GM20000 (cell line): ENCODE results near the gene GTPBP2.
"Not testable (repeated sequence)": the region's sequence is repeated elsewhere in the genome, so short reads cannot be mapped to it uniquely, and the experiment has no call there.

Experiments used
- DNase-seq: peaks from one replicate; pipeline ENCODE4 v3.0.0; 2012; ENCODE audit warnings: low spot score
- CTCF ChIP-seq: IDR thresholded peaks from 2 replicates; pipeline ENCODE4 v1.5.1; 2012; ENCODE audit warnings: mild to moderate bottlenecking, control low read depth; ENCODE audit errors: extremely low read depth, missing control alignments

GTPBP2 gene

GRCh38 chr6:43635387-43636307, 6.6 kb upstream of the GTPBP2 start, which contains the start of gene MAD2L1BP:
Gene MAD2L1BP (plus strand): TSS chr6:43635840. CDS start chr6:43635876, 36 bp downstream.
- peak; percentile 79 for DNase-seq
- TF ChIP-seq CTCF = no peak

- DNase-seq = no peak
- TF ChIP-seq CTCF = no peak
These were observed 5.7 kb upstream of the GTPBP2 start for GRCh38 chr6:43634702-43635303.

DNA sequence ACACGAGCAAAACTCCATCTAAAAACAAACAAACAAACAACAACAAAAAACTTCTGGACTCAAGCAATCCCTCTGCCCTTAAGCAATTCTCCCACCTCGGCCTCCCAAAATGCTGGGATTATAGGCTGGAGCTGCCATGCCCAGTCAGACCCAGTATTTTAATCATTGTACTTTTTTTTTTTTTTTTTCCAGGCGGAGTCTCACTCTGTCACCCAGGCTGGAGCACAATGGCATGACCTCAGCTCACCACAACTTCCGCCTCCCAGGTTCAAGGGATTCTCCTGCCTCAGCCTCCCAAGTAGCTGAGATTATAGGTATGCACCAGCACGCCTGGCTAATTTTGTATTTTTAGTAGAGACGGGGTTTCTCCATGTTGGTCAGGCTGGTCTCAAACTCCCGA, 3.9 kb upstream of the GTPBP2 start:
- not testable (repeated sequence) for DNase-seq

DNA sequence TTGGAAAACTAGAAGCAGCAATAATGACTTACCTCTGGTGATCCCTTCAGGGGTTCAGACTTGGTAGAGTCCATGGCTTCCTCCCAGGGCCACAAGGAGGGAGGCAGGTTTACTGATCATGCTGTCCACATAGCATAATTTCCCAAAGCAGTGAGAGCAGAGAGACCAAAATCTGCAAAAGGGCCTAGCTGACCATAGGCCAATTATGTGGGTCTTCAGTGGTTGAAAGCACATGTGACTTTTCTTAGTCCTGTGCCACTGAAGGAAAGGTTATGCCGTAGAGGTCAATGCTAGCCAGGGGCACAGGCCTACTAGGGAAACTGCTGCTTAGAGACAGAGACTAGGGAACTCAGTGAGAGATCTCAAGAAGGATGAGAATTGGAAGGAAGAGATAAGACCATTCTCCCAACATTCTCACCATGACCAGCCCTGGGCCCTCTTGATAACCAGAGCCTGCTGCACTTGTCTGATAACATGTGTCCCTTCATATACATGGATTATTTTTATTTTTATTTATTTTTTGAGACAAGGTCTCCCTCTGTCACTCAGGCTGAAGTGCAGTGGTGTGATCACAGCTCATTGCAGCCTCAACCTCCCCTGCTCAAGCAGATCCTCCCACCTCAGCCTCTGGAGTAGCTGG, 2.0 kb upstream of the GTPBP2 start:
- TF ChIP-seq CTCF = no peak

DNA sequence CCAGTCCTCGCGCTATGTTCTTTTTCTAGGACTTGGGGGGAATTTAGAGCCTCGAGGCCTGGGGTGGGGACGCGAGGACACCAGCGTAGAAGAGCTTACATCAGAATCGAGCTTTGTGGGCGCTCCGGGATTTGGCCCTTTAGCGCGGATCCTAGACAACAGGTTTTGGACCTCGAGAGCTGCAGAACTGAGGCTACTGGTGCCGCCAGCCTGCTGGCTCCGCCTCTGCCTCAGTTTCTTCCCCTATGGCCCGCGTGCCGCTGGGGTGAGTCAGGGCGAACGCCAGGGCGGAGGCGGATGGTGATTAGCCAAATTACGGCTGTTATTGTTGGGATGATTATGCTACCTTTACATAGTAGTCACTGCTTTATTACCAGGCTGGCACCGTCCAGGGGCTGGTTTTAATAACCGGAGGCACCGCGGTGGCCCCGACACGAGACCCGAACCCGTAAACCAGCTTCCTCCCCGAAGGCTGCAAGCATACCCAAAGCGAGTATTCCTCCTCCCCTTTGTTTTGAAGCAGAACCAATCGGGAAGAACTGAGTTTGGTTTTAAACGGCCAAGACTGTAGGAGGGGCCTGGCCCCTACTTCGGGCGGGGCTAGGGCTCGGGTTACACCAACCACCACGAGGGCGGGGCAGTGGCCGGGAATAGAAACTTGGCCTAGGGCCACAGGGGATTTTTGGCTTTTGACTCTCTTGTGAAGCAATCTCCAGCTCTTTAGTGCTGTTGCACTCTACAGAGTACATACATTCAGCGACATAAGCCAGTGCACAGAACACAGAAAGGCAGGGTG, 639 bp upstream of the GTPBP2 start:
- DNase-seq = peak; percentile 97
- no peak for TF ChIP-seq CTCF

More for the DNA sequence above, 2.0 kb upstream of the GTPBP2 start:
- no peak for DNase-seq

- TF ChIP-seq CTCF = no peak
- DNase-seq = peak; percentile 64
These were observed 516 bp downstream of the GTPBP2 start for GRCh38 chr6:43628393-43629103.
